HG03439 (cell line): Measurements from ENCODE around the gene C19orf25.

Source experiments
- ATAC-seq: cut with Tn5 transposase; IDR thresholded peaks from one replicate; pipeline ENCODE4 v1.9.1; 2021; ENCODE audit warnings: mild to moderate bottlenecking, moderate library complexity; ENCODE audit not compliant: unreplicated experiment

C19orf25 gene

GRCh38 chr19:1496714-1497577 is 17.9 kb upstream of the C19orf25 start:
- ATAC-seq = no peak

GRCh38 chr19:1495799-1496713 is 17.0 kb upstream of the C19orf25 start:
- no peak for ATAC-seq

GRCh38 chr19:1495051-1495798 is 16.2 kb upstream of the C19orf25 start:
- ATAC-seq = no peak

- ATAC-seq = no peak
These were observed 15.2 kb upstream of the C19orf25 start for GRCh38 chr19:1494115-1494815.

GRCh38 chr19:1492474-1493006 is 13.5 kb upstream of the C19orf25 start:
- ATAC-seq = no peak

- no peak for ATAC-seq
These were observed 12.8 kb upstream of the C19orf25 start for GRCh38 chr19:1491849-1492170.

- ATAC-seq = no peak
These were observed 12.3 kb upstream of the C19orf25 start, which contains the start of gene REEP6 for GRCh38 chr19:1491114-1491848. TSS of gene REEP6 (plus strand) at chr19:1491181. CDS start at chr19:1491270, 89 bp downstream.

GRCh38 chr19:1490311-1491113 is 11.5 kb upstream of the C19orf25 start, which contains the start of gene PCSK4:
TSS of gene PCSK4 (minus strand) at chr19:1490350. CDS start at chr19:1490346, 4 bp downstream.
- peak; percentile 74 for ATAC-seq

GRCh38 chr19:1489463-1490310 is 10.7 kb upstream of the C19orf25 start:
- ATAC-seq = no peak

- no peak for ATAC-seq
These were observed 9.2 kb upstream of the C19orf25 start for GRCh38 chr19:1488282-1488601.

- ATAC-seq = no peak
These were observed 8.7 kb upstream of the C19orf25 start for GRCh38 chr19:1487576-1488281.

- no peak for ATAC-seq
These were observed 7.9 kb upstream of the C19orf25 start for GRCh38 chr19:1486720-1487575.

GRCh38 chr19:1483979-1484428 is 5.0 kb upstream of the C19orf25 start:
- ATAC-seq = no peak

GRCh38 chr19:1483131-1483978 is 4.3 kb upstream of the C19orf25 start:
- ATAC-seq = no peak
